PC-3 (cell line): Measurements from ENCODE around the gene ANKS1B.

Experiments used
- CTCF ChIP-seq: fragments of 300-600 bp; sonication (generic); conservative IDR thresholded peaks from 2 replicates; pipeline ENCODE4 v1.5.1; 2017; ENCODE audit warnings: antibody characterized with exemption, low read depth, mild to moderate bottlenecking, low read length
- EZH2phosphoT487 ChIP-seq: fragments of 300-600 bp; sonication (generic); IDR thresholded peaks from 2 replicates; pipeline ENCODE4 v1.6.1; 2018; ENCODE audit warnings: mild to moderate bottlenecking, antibody characterized with exemption, low read length, borderline replicate concordance

- TF ChIP-seq CTCF (no peak), EZH2phosphoT487 (no peak)
Observed at GRCh38 chr12:99053616-99054362, 930.9 kb downstream of the ANKS1B start.
